Natural killer cell (primary cell): Measurements from ENCODE around the gene P2RX7. TPM values are rescaled to one million over a fixed set of nuclear protein-coding genes. Genes with fewer than 3 reads are reported as not detected.
A peak's percentile ranks its signal among the peaks of the same experiment; 100 is the strongest.
"Not testable (repeated sequence)": the region's sequence is repeated elsewhere in the genome, so short reads cannot be mapped to it uniquely, and the experiment has no call there.

Experiments
- ATAC-seq, 3 donors: fragments of 150-1000 bp in 2 of 3; fragments of 200-7000 bp in 1 of 3; cut with Tn5 transposase; 1 replicate in 1 of 3; 2 replicates in 2 of 3; pipeline ENCODE4 v1.10.0; 2021; ENCODE audit warnings: mild to moderate bottlenecking in 2 of 3, moderate library complexity in 2 of 3
- DNase-seq, 2 donors: peaks; one replicate each; pipeline versions ENCODE4 v3.0.0 to v3.0.0-alpha.2; 2013 to 2021; ENCODE audit warnings: mixed read lengths in 1 of 2
- H3K27ac ChIP-seq: one replicate; pipeline ENCODE4 v1.5.1; 2013; ENCODE audit warnings: mild to moderate bottlenecking, low read length
- H3K27me3 ChIP-seq: one replicate; pipeline ENCODE4 v1.6.1; 2013; ENCODE audit warnings: low read length; ENCODE audit not compliant: control insufficient read depth, insufficient read depth
- H3K36me3 ChIP-seq: one replicate; pipeline ENCODE4 v1.6.1; 2013; ENCODE audit warnings: low read length; ENCODE audit not compliant: control insufficient read depth, insufficient read depth
- H3K4me1 ChIP-seq: one replicate; pipeline ENCODE4 v1.6.1; 2013; ENCODE audit warnings: low read length; ENCODE audit not compliant: control insufficient read depth, insufficient read depth
- H3K4me3 ChIP-seq: one replicate; pipeline ENCODE4 v1.5.1; 2013; ENCODE audit warnings: low read length
- H3K9me3 ChIP-seq: one replicate; pipeline ENCODE4 v1.6.1; 2013; ENCODE audit warnings: low read length; ENCODE audit not compliant: control insufficient read depth, insufficient read depth
- H3K27ac Mint-ChIP-seq, 2 donors: one replicate each; pipeline ENCODE4 v1.8.0; 2022; ENCODE audit warnings: mild to moderate bottlenecking in 2 of 2, mixed read lengths in 2 of 2, moderate library complexity in 1 of 2
- H3K27me3 Mint-ChIP-seq, 2 donors: one replicate each; pipeline ENCODE4 v1.8.0; 2022; ENCODE audit warnings: low read depth in 2 of 2, mixed read lengths in 2 of 2
- H3K36me3 Mint-ChIP-seq: one replicate; pipeline ENCODE4 v1.8.0; 2022; ENCODE audit warnings: mixed read lengths
- H3K4me1 Mint-ChIP-seq, 2 donors: one replicate each; pipeline ENCODE4 v1.8.0; 2022; ENCODE audit warnings: mixed read lengths in 2 of 2
- H3K4me3 Mint-ChIP-seq: one replicate; pipeline ENCODE4 v1.8.0; 2022; ENCODE audit warnings: mild to moderate bottlenecking, moderate library complexity, mixed read lengths
- H3K9me3 Mint-ChIP-seq, 2 donors: one replicate each; pipeline ENCODE4 v1.8.0; 2022; ENCODE audit warnings: mixed read lengths in 2 of 2
- WGBS: methylation state at CpG from one replicate; pipeline ENCODE4 v1.1.7; 2013; ENCODE audit warnings: missing lambda C conversion rate; ENCODE audit not compliant: insufficient coverage; 5-methylcytosine and 5-hydroxymethylcytosine counted together
- intact Hi-C: fragments of 100-400 bp; cut with micrococcal nuclease; formaldehyde crosslinking; loops from one replicate; pipeline ENCODE4 v1.14.2; 2022
- total RNA-seq, 4 donors: library from RNA; stranded (reverse); fragments of 120-200 nt in 1 of 4; gene quantifications; one replicate each; pipeline versions ENCODE4 v1.2.3 to v1.2.4, GENCODE V29; 2013 to 2022
- TF ChIP-seq, protein P1 (sequence below): fragments of 200-600 bp; IDR thresholded peaks from one replicate; pipeline ENCODE4 v1.8.0; 2022; ENCODE audit warnings: antibody characterized with exemption

Gene P2RX7
- total RNA-seq, 3 donors from 2014 or later (not counting 1 experiment from before 2014, with no cell fraction given), result 14.1 to 22.9 (median 16.7) TPM

GRCh38 chr12:121205491-121205890, 72.8 kb downstream of the P2RX7 start:
- WGBS, result 97% methylated on average over 7 of the region's 7 CpGs
- no peaks in the 10 kb centered on the region for H3K27me3 Mint-ChIP-seq
- Histone ChIP-seq H3K4me1 (peaks cover 10% of the 10 kb centered on the region), H3K9me3 (no peaks in the 10 kb centered on the region), H3K27me3 (no peaks in the 10 kb centered on the region), H3K36me3 (no peaks in the 10 kb centered on the region), H3K4me3 (no peak overlapping the region), H3K27ac (no peak overlapping the region)
- H3K9me3 Mint-ChIP-seq, result no peaks in the 10 kb centered on the region
- ATAC-seq (no peak), DNase-seq (no peak)
- peaks cover 1 to 10% of the 10 kb centered on the region in 2 donors for H3K4me1 Mint-ChIP-seq
- intact Hi-C loops, result no loop called here
- H3K27ac Mint-ChIP-seq, result no peak overlapping the region
- TF ChIP-seq, protein P1, sequence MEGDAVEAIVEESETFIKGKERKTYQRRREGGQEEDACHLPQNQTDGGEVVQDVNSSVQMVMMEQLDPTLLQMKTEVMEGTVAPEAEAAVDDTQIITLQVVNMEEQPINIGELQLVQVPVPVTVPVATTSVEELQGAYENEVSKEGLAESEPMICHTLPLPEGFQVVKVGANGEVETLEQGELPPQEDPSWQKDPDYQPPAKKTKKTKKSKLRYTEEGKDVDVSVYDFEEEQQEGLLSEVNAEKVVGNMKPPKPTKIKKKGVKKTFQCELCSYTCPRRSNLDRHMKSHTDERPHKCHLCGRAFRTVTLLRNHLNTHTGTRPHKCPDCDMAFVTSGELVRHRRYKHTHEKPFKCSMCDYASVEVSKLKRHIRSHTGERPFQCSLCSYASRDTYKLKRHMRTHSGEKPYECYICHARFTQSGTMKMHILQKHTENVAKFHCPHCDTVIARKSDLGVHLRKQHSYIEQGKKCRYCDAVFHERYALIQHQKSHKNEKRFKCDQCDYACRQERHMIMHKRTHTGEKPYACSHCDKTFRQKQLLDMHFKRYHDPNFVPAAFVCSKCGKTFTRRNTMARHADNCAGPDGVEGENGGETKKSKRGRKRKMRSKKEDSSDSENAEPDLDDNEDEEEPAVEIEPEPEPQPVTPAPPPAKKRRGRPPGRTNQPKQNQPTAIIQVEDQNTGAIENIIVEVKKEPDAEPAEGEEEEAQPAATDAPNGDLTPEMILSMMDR, result no peak
- H3K4me3 Mint-ChIP-seq, result no peak overlapping the region
- no peaks in the 10 kb centered on the region for H3K36me3 Mint-ChIP-seq

- H3K27ac ChIP-seq, DNase-seq, intact Hi-C loops, H3K9me3 Mint-ChIP-seq, H3K9me3 ChIP-seq, H3K27me3 Mint-ChIP-seq, H3K4me3 ChIP-seq, H3K36me3 Mint-ChIP-seq, ATAC-seq, H3K36me3 ChIP-seq, H3K27me3 ChIP-seq: not testable (repeated sequence)
- Mint-ChIP-seq H3K4me3 (peak overlapping the region; percentile 79), H3K4me1 (peaks cover 9 to 18% of the 10 kb centered on the region in 2 donors), H3K27ac (peak overlapping the region; percentile 90 to 96)
- 97% methylated on average over 10 of the region's 10 CpGs for WGBS
- H3K4me1 ChIP-seq, result peaks cover 20% of the 10 kb centered on the region
Measured at GRCh38 chr12:121208571-121208970, 75.9 kb downstream of the P2RX7 start.

- WGBS, result 98% methylated on average over 15 of the region's 15 CpGs
- Histone ChIP-seq H3K36me3 (peaks cover 2% of the 10 kb centered on the region), H3K27ac (no peak overlapping the region), H3K4me3 (peak overlapping the region; percentile 92), H3K9me3 (no peaks in the 10 kb centered on the region), H3K4me1 (peaks cover 20% of the 10 kb centered on the region), H3K27me3 (no peaks in the 10 kb centered on the region)
- H3K9me3 Mint-ChIP-seq, result no peaks in the 10 kb centered on the region
- DNase-seq (no peak), ATAC-seq (no peak)
- peaks cover 11 to 20% of the 10 kb centered on the region in 2 donors for H3K4me1 Mint-ChIP-seq
- H3K27ac Mint-ChIP-seq, result peak overlapping the region; percentile 90 to 96
- no peaks in the 10 kb centered on the region for H3K36me3 Mint-ChIP-seq
- TF ChIP-seq, protein P1, result no peak
- peak overlapping the region; percentile 79 for H3K4me3 Mint-ChIP-seq
- intact Hi-C loops, result no loop called here
- no peaks in the 10 kb centered on the region for H3K27me3 Mint-ChIP-seq
Measured at GRCh38 chr12:121209221-121209620, 76.5 kb downstream of the P2RX7 start.

- peak within 1 kb of the TSS; percentile 92 for H3K4me3 ChIP-seq
- WGBS, result 5% methylated on average over 93 of the region's 97 CpGs
- H3K36me3 ChIP-seq, result peaks cover 2% of the 10 kb centered on the region
- DNase-seq (peak; percentile 83 to 95), ATAC-seq (peak; percentile 71 to 87 (median 77))
- intact Hi-C loops, result loop anchor here (2.0 to 5.0 kb wide), 2 partner anchors 31 to 87 kb away; partner anchors contain the start of gene CAMKK2
- H3K4me3 Mint-ChIP-seq, result peak within 1 kb of the TSS; percentile 84
- H3K4me1 ChIP-seq, result peaks cover 25% of the 10 kb centered on the region
- no peaks in the 10 kb centered on the region for H3K36me3 Mint-ChIP-seq
- no peaks in the 10 kb centered on the region for H3K9me3 Mint-ChIP-seq
- peak within 1 kb of the TSS; percentile 94 for H3K27ac ChIP-seq
- TF ChIP-seq, protein P1, result no peak
- H3K27me3 ChIP-seq, result no peaks in the 10 kb centered on the region
- peaks cover 18 to 23% of the 10 kb centered on the region in 2 donors for H3K4me1 Mint-ChIP-seq
- H3K9me3 ChIP-seq, result no peaks in the 10 kb centered on the region
- H3K27ac Mint-ChIP-seq, result peak within 1 kb of the TSS; percentile 90 to 96
- no peaks in the 10 kb centered on the region for H3K27me3 Mint-ChIP-seq
Measured at GRCh38 chr12:121209624-121210572, 77.2 kb downstream of the P2RX7 start, which contains the start of gene P2RX4. Gene P2RX4 (plus strand): TSS chr12:121210129. CDS start chr12:121210165, 36 bp downstream.
